HG03066 (cell line): Measurements from ENCODE around the gene ARAP1.

Experiments used
- ATAC-seq: cut with Tn5 transposase; IDR thresholded peaks from one replicate; pipeline ENCODE4 v1.9.1; 2021; ENCODE audit warnings: low read depth; ENCODE audit not compliant: unreplicated experiment

ARAP1 gene

GRCh38 chr11:72780296-72781062, 28.3 kb upstream of the ARAP1 start:
- no peak for ATAC-seq

GRCh38 chr11:72779495-72780128, 27.4 kb upstream of the ARAP1 start:
- ATAC-seq: no peak

GRCh38 chr11:72778535-72779494, 26.6 kb upstream of the ARAP1 start:
- no peak for ATAC-seq

- ATAC-seq: no peak
Measured at GRCh38 chr11:72777755-72778278, 25.6 kb upstream of the ARAP1 start.

GRCh38 chr11:72776844-72777754, 24.9 kb upstream of the ARAP1 start:
- no peak for ATAC-seq

- no peak for ATAC-seq
Measured at GRCh38 chr11:72776117-72776843, 24.1 kb upstream of the ARAP1 start.

- no peak for ATAC-seq
Measured at GRCh38 chr11:72775288-72776110, 23.3 kb upstream of the ARAP1 start.

GRCh38 chr11:72774499-72774898, 22.3 kb upstream of the ARAP1 start:
- no peak for ATAC-seq

- ATAC-seq: no peak
Measured at GRCh38 chr11:72773696-72774095, 21.5 kb upstream of the ARAP1 start.

GRCh38 chr11:72773291-72773690, 21.1 kb upstream of the ARAP1 start:
- ATAC-seq: no peak

GRCh38 chr11:72772059-72772458, 19.9 kb upstream of the ARAP1 start:
- no peak for ATAC-seq

GRCh38 chr11:72771507-72771906, 19.3 kb upstream of the ARAP1 start:
- ATAC-seq: no peak

- ATAC-seq: no peak
Measured at GRCh38 chr11:72770799-72771198, 18.6 kb upstream of the ARAP1 start.

- no peak for ATAC-seq
Measured at GRCh38 chr11:72769680-72770079, 17.5 kb upstream of the ARAP1 start.

GRCh38 chr11:72768581-72768980, 16.4 kb upstream of the ARAP1 start:
- no peak for ATAC-seq

- no peak for ATAC-seq
Measured at GRCh38 chr11:72767203-72768062, 15.2 kb upstream of the ARAP1 start.

- no peak for ATAC-seq
Measured at GRCh38 chr11:72766152-72766902, 14.1 kb upstream of the ARAP1 start.
